Measurements from ENCODE around the gene PLCB2.

Gene PLCB2

DNA sequence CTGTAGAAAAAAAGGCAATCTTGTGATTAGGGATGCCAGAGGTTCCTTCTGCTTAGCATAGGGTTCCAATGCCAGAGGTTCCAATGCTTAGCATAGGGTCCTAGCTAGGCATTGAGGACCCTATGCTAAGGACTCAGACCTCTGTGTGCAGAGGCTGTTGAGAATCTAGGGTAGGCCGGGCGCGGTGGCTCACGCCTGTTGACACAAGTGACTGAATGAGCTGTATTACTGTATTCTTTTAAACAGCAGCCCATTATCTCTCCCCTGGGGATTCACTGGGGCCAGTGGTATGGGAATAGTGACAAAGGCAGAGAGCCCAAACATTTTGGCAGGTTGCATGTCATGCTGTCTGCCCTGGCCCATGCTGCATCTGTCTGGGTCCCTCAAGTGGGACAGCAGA is 52.7 kb downstream of the PLCB2 start:
- ATAC-seq (ENCODE audit: insufficient read depth, low read depth) (no peak), DNase-seq (no peak)
- H4K20me1 ChIP-seq (ENCODE audit: insufficient read depth, low read length) = no peaks in the 10 kb centered on the region
- no peak overlapping the region for H3K4me3 ChIP-seq (ENCODE audit: low read depth in 1 of 2, low read length in 2 of 2)
- H3K27me3 ChIP-seq (ENCODE audit: insufficient read depth, low read length, poor library complexity) = peaks cover 2% of the 10 kb centered on the region
- H3K36me3 ChIP-seq (ENCODE audit: insufficient read depth, low read length) = no peaks in the 10 kb centered on the region
- no peak overlapping the region for H2AFZ ChIP-seq (ENCODE audit: low read depth, low read length)
- no peak overlapping the region for H3K9ac ChIP-seq (ENCODE audit: low read depth, low read length)
- TF ChIP-seq, protein P1, sequence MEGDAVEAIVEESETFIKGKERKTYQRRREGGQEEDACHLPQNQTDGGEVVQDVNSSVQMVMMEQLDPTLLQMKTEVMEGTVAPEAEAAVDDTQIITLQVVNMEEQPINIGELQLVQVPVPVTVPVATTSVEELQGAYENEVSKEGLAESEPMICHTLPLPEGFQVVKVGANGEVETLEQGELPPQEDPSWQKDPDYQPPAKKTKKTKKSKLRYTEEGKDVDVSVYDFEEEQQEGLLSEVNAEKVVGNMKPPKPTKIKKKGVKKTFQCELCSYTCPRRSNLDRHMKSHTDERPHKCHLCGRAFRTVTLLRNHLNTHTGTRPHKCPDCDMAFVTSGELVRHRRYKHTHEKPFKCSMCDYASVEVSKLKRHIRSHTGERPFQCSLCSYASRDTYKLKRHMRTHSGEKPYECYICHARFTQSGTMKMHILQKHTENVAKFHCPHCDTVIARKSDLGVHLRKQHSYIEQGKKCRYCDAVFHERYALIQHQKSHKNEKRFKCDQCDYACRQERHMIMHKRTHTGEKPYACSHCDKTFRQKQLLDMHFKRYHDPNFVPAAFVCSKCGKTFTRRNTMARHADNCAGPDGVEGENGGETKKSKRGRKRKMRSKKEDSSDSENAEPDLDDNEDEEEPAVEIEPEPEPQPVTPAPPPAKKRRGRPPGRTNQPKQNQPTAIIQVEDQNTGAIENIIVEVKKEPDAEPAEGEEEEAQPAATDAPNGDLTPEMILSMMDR (IDR thresholded peaks at IDR 0.05; ENCODE audit: borderline replicate concordance, extremely low read depth, low read length, poor library complexity, severe bottlenecking) = no peak
- TF ChIP-seq EZH2 (IDR thresholded peaks at IDR 0.05; ENCODE audit: borderline replicate concordance, low read depth, low read length, severe bottlenecking) = no peak
- H3K79me2 ChIP-seq (ENCODE audit: insufficient read depth, low read length) = no peaks in the 10 kb centered on the region
- no peaks in the 10 kb centered on the region for H3K9me3 ChIP-seq (ENCODE audit: insufficient read depth, low read length, severe bottlenecking)
- H3K4me2 ChIP-seq (ENCODE audit: insufficient read depth, low read length) = no peak overlapping the region
- no peaks in the 10 kb centered on the region for H3K4me1 ChIP-seq (ENCODE audit: insufficient read depth, low read length)
- H3K27ac ChIP-seq (ENCODE audit: low read length) = no peak overlapping the region

DNA sequence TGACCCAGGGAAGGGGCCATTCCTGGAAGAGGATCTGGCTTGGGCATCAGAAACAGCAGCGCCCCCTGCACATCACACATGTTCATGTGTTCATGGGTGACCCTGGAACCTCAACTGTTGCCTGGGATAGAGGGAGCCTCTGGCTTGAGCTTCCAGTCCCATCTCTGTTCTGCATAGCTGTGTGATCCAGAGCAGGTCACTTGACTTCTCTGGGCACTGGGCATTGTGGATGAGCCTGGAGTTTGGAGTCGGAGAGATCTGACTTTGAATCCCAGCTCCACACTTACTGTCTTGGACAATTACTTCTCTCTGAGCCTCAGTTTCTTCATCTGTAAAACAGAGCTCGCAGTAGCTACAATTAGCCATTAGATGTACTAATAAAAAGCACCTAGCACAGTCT is 53.3 kb downstream of the PLCB2 start:
- Histone ChIP-seq H3K4me3 (ENCODE audit: low read depth in 1 of 2, low read length in 2 of 2) (no peak overlapping the region), H2AFZ (ENCODE audit: low read depth, low read length) (no peak overlapping the region), H3K9ac (ENCODE audit: low read depth, low read length) (no peak overlapping the region), H3K9me3 (ENCODE audit: insufficient read depth, low read length, severe bottlenecking) (no peaks in the 10 kb centered on the region), H3K79me2 (ENCODE audit: insufficient read depth, low read length) (no peaks in the 10 kb centered on the region), H3K4me2 (ENCODE audit: insufficient read depth, low read length) (no peak overlapping the region), H3K36me3 (ENCODE audit: insufficient read depth, low read length) (no peaks in the 10 kb centered on the region), H4K20me1 (ENCODE audit: insufficient read depth, low read length) (no peaks in the 10 kb centered on the region), H3K4me1 (ENCODE audit: insufficient read depth, low read length) (no peaks in the 10 kb centered on the region), H3K27ac (ENCODE audit: low read length) (no peak overlapping the region), H3K27me3 (ENCODE audit: insufficient read depth, low read length, poor library complexity) (peaks cover 2% of the 10 kb centered on the region)
- no peak for TF ChIP-seq EZH2 (IDR thresholded peaks at IDR 0.05; ENCODE audit: borderline replicate concordance, low read depth, low read length, severe bottlenecking)
- TF ChIP-seq, protein P1 (IDR thresholded peaks at IDR 0.05; ENCODE audit: borderline replicate concordance, extremely low read depth, low read length, poor library complexity, severe bottlenecking) = no peak
- ATAC-seq (ENCODE audit: insufficient read depth, low read depth) (no peak), DNase-seq (no peak)

DNA sequence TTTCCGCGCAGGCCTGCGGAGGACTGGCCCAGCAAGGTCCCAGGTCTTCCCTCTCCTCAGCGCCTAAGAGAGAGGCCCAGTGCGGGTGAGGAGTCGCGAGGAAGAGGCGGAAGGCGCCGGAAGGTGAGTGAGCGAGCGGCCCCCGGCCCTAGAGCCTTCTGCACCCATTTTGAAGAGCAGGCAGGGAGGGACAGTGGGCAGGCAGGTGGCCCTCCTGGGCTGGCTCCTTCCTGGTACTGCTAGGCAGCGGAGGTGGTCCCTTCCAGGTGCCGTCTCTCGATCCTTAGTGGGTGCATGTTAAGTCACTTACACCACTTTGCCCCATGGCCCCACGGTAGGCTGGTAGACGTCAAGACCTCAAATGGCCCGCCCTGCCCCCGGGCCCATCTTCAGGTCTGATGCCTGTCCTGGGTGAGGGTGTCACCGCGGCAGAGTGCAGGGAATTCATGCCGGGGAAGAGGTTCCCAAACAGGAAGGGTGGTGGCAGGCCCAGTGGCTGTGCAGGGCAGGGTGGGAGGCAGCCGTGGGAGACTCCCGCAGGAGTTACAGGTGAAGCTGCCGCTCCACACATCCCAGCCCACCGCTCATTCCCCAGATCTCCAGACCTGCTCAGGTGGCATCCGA is 54.5 kb downstream of the PLCB2 start:
- no peak for TF ChIP-seq EZH2 (IDR thresholded peaks at IDR 0.05; ENCODE audit: borderline replicate concordance, low read depth, low read length, severe bottlenecking)
- TF ChIP-seq, protein P1 (IDR thresholded peaks at IDR 0.05; ENCODE audit: borderline replicate concordance, extremely low read depth, low read length, poor library complexity, severe bottlenecking) = no peak
- no peak overlapping the region for H3K4me2 ChIP-seq (ENCODE audit: insufficient read depth, low read length)
- H3K9me3 ChIP-seq (ENCODE audit: insufficient read depth, low read length, severe bottlenecking) = no peaks in the 10 kb centered on the region
- H3K4me1 ChIP-seq (ENCODE audit: insufficient read depth, low read length) = no peaks in the 10 kb centered on the region
- H2AFZ ChIP-seq (ENCODE audit: low read depth, low read length) = no peak overlapping the region
- DNase-seq (no peak), ATAC-seq (ENCODE audit: insufficient read depth, low read depth) (no peak)
- no peak overlapping the region for H3K9ac ChIP-seq (ENCODE audit: low read depth, low read length)
- no peaks in the 10 kb centered on the region for H4K20me1 ChIP-seq (ENCODE audit: insufficient read depth, low read length)
- H3K79me2 ChIP-seq (ENCODE audit: insufficient read depth, low read length) = no peaks in the 10 kb centered on the region
- H3K36me3 ChIP-seq (ENCODE audit: insufficient read depth, low read length) = no peaks in the 10 kb centered on the region
- H3K27me3 ChIP-seq (ENCODE audit: insufficient read depth, low read length, poor library complexity) = peaks cover 2% of the 10 kb centered on the region
- no peak overlapping the region for H3K4me3 ChIP-seq (ENCODE audit: low read depth in 1 of 2, low read length in 2 of 2)
- H3K27ac ChIP-seq (ENCODE audit: low read length) = no peak overlapping the region
